ENCODE data around the gene SPATA16. TPM values are rescaled to one million over a fixed set of nuclear protein-coding genes. Genes with fewer than 3 reads are reported as not detected.

Gene SPATA16
- total and polyA plus RNA-seq, 2 donors (not counting 3 experiments of a cell fraction or from before 2014, with no cell fraction given) = not detected

DNA sequence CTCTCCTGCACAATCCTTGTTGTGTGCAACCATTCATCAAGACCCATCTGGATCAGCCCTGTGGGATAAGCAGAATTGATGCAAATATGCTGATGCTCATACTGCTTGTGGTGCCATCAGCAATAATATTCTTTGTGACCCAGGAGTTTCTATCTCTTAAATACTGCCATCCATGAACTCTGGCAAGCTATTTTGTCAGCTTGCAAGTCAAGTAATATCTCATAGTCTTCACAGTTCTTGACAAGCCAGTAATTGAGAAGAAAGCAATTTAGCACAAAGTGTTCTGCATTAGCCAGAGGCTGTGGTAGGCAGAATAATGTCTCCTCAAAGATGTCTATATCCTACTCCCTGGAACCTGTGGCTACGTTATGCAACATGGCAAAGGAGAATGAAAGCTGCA, 49.0 kb downstream of the SPATA16 start:
- Histone ChIP-seq H3K4me1 (ENCODE audit: control insufficient read depth, extremely low read depth, insufficient read depth, low read length) (no peaks in the 10 kb centered on the region), H3K4me3 (replicated peaks in 1 of 3; ENCODE audit: insufficient read depth in 1 of 3, low read depth in 1 of 3, low read length in 3 of 3) (no peak overlapping the region), H3K27ac (ENCODE audit: insufficient read depth, low read depth, low read length) (no peak overlapping the region), H3K4me2 (ENCODE audit: insufficient read depth, low read length) (no peak overlapping the region), H3K79me2 (ENCODE audit: control insufficient read depth, insufficient read depth, low read length) (no peaks in the 10 kb centered on the region), H3K9me3 (replicated peaks; ENCODE audit: control insufficient read depth, insufficient read depth, low read length) (no peaks in the 10 kb centered on the region), H4K20me1 (replicated peaks; ENCODE audit: control insufficient read depth, extremely low read depth, insufficient read depth, low read length) (no peaks in the 10 kb centered on the region), H2AFZ (ENCODE audit: low read depth, low read length) (no peak overlapping the region), H3K36me3 (ENCODE audit: control insufficient read depth in 2 of 2, extremely low read depth in 1 of 2, insufficient read depth in 2 of 2, low read length in 2 of 2) (no peaks in the 10 kb centered on the region), H3K27me3 (ENCODE audit: control insufficient read depth in 2 of 2, insufficient read depth in 2 of 2, low read length in 2 of 2) (no peaks in the 10 kb centered on the region), H3K9ac (replicated peaks; ENCODE audit: extremely low read depth, insufficient read depth, low read length) (no peak overlapping the region), H3K9me1 (replicated peaks; ENCODE audit: control insufficient read depth, extremely low read depth, insufficient read depth, low read length) (no peaks in the 10 kb centered on the region)
- no peak for FAIRE-seq
- no peak for TF ChIP-seq POLR2A (IDR thresholded peaks at IDR 0.05; ENCODE audit: low read depth, low read length)
- TF ChIP-seq GATA2 (IDR thresholded peaks at IDR 0.05; ENCODE audit: insufficient read depth, insufficient read length, low read depth, low read length) = no peak
- TF ChIP-seq, protein P1, sequence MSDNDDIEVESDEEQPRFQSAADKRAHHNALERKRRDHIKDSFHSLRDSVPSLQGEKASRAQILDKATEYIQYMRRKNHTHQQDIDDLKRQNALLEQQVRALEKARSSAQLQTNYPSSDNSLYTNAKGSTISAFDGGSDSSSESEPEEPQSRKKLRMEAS (IDR thresholded peaks at IDR 0.05; ENCODE audit: insufficient read depth, insufficient read length) = no peak
- TF ChIP-seq JUN (IDR thresholded peaks at IDR 0.05; ENCODE audit: borderline replicate concordance, insufficient read depth, insufficient read length, low read depth) = no peak
- TF ChIP-seq EZH2 (IDR thresholded peaks at IDR 0.05; ENCODE audit: borderline replicate concordance, low read depth, low read length, severe bottlenecking) = no peak
- TF ChIP-seq, protein P2, sequence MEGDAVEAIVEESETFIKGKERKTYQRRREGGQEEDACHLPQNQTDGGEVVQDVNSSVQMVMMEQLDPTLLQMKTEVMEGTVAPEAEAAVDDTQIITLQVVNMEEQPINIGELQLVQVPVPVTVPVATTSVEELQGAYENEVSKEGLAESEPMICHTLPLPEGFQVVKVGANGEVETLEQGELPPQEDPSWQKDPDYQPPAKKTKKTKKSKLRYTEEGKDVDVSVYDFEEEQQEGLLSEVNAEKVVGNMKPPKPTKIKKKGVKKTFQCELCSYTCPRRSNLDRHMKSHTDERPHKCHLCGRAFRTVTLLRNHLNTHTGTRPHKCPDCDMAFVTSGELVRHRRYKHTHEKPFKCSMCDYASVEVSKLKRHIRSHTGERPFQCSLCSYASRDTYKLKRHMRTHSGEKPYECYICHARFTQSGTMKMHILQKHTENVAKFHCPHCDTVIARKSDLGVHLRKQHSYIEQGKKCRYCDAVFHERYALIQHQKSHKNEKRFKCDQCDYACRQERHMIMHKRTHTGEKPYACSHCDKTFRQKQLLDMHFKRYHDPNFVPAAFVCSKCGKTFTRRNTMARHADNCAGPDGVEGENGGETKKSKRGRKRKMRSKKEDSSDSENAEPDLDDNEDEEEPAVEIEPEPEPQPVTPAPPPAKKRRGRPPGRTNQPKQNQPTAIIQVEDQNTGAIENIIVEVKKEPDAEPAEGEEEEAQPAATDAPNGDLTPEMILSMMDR (IDR thresholded peaks at IDR 0.05; ENCODE audit: extremely low read depth in 1 of 2, insufficient read depth in 1 of 2, low read depth in 1 of 2, low read length in 2 of 2) = no peak
- no peak for TF ChIP-seq POLR2AphosphoS5 (IDR thresholded peaks at IDR 0.05; ENCODE audit: insufficient read depth, low read depth, low read length)
- TF ChIP-seq FOS (IDR thresholded peaks at IDR 0.05; ENCODE audit: borderline replicate concordance, insufficient read depth, low read length) = no peak
- no peak for TF ChIP-seq MYC (IDR thresholded peaks at IDR 0.05; ENCODE audit: low read depth, low read length)
- no TSS peak for BruUV-seq (replicated peaks)
- ChIA-PET POLR2A (no interaction called here), CTCF (no interaction called here)
- no peak for DNase-seq (ENCODE audit: low read depth, low spot score)
- intact Hi-C loops (cut with micrococcal nuclease) (no loop called here), dilution Hi-C loops (cut with MboI; ENCODE audit: extremely low pct_ligation_motif_present, low sequenced_read_pairs) (no loop called here)
